Panc1 (cell line): ENCODE data around the gene ARFGAP2. TPM values are rescaled to one million over a fixed set of nuclear protein-coding genes. Genes with fewer than 3 reads are reported as not detected.

ENCODE experiments used
- ATAC-seq: fragments of 200-7000 bp; cut with Tn5 transposase; 2 replicates; pipeline ENCODE4 v1.9.1; 2020; ENCODE audit warnings: mild to moderate bottlenecking, moderate library complexity
- BruUV-seq: library from RNA; stranded (reverse); fragments of 400-500 nt; replicated peaks from 2 replicates; lab custom pipeline; 2021; lab: Mats Ljungman, UMichigan
- CTCF ChIA-PET: fragments of 300-600 bp; sonication (Branson Sonifier 250); formaldehyde crosslinking; loops from one replicate; lab custom pipeline; 2022; ENCODE audit warnings: antibody characterized with exemption; lab: Charles Lee
- POLR2A ChIA-PET: fragments of 300-600 bp; sonication (Branson Sonifier 250); formaldehyde crosslinking; loops from one replicate; lab custom pipeline; 2022; ENCODE audit warnings: antibody characterized with exemption; lab: Charles Lee
- DNase-seq: peaks from one replicate; pipeline ENCODE4 v3.0.0-alpha.2; 2010; ENCODE audit warnings: low read depth, low spot score
- H3K27ac ChIP-seq: 2 replicates; pipeline ENCODE4 v1.5.1; 2011; ENCODE audit warnings: mild to moderate bottlenecking, low read length, inconsistent platforms
- H3K27me3 ChIP-seq: fragments of 200-500 bp; sonication (Bioruptor generic); 2 replicates; pipeline ENCODE4 v1.6.0; 2014; ENCODE audit warnings: low read length, inconsistent platforms; ENCODE audit not compliant: control insufficient read depth, insufficient read depth
- H3K36me3 ChIP-seq: fragments of 200-500 bp; sonication (Bioruptor generic); 2 replicates; pipeline ENCODE4 v1.5.1; 2014; ENCODE audit warnings: inconsistent platforms, mild to moderate bottlenecking, low read length, moderate library complexity; ENCODE audit not compliant: control insufficient read depth, insufficient read depth
- H3K4me1 ChIP-seq: 2 replicates; pipeline ENCODE4 v1.5.1; 2011; ENCODE audit warnings: inconsistent platforms, mild to moderate bottlenecking, low read length, moderate library complexity; ENCODE audit not compliant: control insufficient read depth, insufficient read depth
- H3K4me3 ChIP-seq, 2 experiments: 2 replicates each; pipeline ENCODE4 v1.5.1; 2011 to 2012; ENCODE audit warnings: low read depth in 2 of 2, low read length in 2 of 2, mild to moderate bottlenecking in 2 of 2, inconsistent platforms in 1 of 2, moderate library complexity in 1 of 2
- H3K9me3 ChIP-seq: fragments of 200-500 bp; sonication (Bioruptor generic); 2 replicates; pipeline ENCODE4 v1.5.1; 2014; ENCODE audit warnings: low read depth, mild to moderate bottlenecking, inconsistent platforms, low read length, moderate library complexity; ENCODE audit not compliant: control insufficient read depth, insufficient read depth
- CTCF ChIP-seq: fragments of 450-650 bp; IDR thresholded peaks from 2 replicates; pipeline ENCODE4 v1.5.1; 2017; ENCODE audit warnings: mild to moderate bottlenecking
- POLR2AphosphoS5 ChIP-seq: IDR thresholded peaks from 2 replicates; pipeline ENCODE4 v1.6.1; 2012; ENCODE audit warnings: mild to moderate bottlenecking, low read depth, low read length, moderate library complexity
- REST ChIP-seq, 2 experiments: IDR thresholded peaks; 2 replicates each; pipeline ENCODE4 v1.6.1; 2011 to 2012; ENCODE audit warnings: low read depth in 2 of 2, control low read depth in 1 of 2, low read length in 1 of 2, mild to moderate bottlenecking in 1 of 2, moderate library complexity in 1 of 2; ENCODE audit not compliant: insufficient read depth in 1 of 2
- SIN3A ChIP-seq: IDR thresholded peaks from 2 replicates; pipeline ENCODE4 v1.6.1; 2012; ENCODE audit warnings: low read depth, mild to moderate bottlenecking, low read length, moderate library complexity, borderline replicate concordance; ENCODE audit not compliant: insufficient read depth
- TCF7L2 ChIP-seq: IDR thresholded peaks from 2 replicates; pipeline ENCODE4 v1.6.1; 2011; ENCODE audit warnings: mild to moderate bottlenecking, low read depth, low read length, inconsistent platforms
- in situ Hi-C: cut with HindIII; loops from 2 replicates; pipeline ENCODE4 v1.10.0; 2016; ENCODE audit warnings: low sequenced_read_pairs, low pct_unique_long_range_greater_than_20kb
- intact Hi-C: fragments of 100-400 bp; cut with micrococcal nuclease; formaldehyde crosslinking; loops from one replicate; pipeline ENCODE4 v1.10.0; 2022; ENCODE audit not compliant: unreplicated experiment
- total RNA-seq: library from RNA; stranded (reverse); gene quantifications from one replicate; pipeline ENCODE4 v1.2.1, GENCODE V29; 2021; ENCODE audit not compliant: unreplicated experiment

The ARFGAP2 gene
- total RNA-seq, 1 experiment from 2014 or later, result 61.4 TPM

- ChIA-PET CTCF (no interaction called here), POLR2A (no interaction called here)
- BruUV-seq, result no TSS peak
- in situ Hi-C loops (no loop called here), intact Hi-C loops (no loop called here)
- ATAC-seq (no peak), DNase-seq (no peak)
- H3K4me1 ChIP-seq, result no peaks in the 10 kb centered on the region
- no peak overlapping the region for H3K4me3 ChIP-seq
- no peaks in the 10 kb centered on the region for H3K36me3 ChIP-seq
- H3K27ac ChIP-seq, result no peak overlapping the region
- no peaks in the 10 kb centered on the region for H3K9me3 ChIP-seq
- H3K27me3 ChIP-seq, result no peaks in the 10 kb centered on the region
- TF ChIP-seq SIN3A, result no peak
- TF ChIP-seq REST (IDR thresholded peaks at IDR 0.05; ENCODE audit: insufficient read depth in 1 of 2, low read depth in 2 of 2, low read length in 1 of 2), result no peak
- TF ChIP-seq TCF7L2, result no peak
- no peak for TF ChIP-seq CTCF
- TF ChIP-seq POLR2AphosphoS5, result no peak
Observed at GRCh38 chr11:47136921-47137320, 39.8 kb downstream of the ARFGAP2 start.

GRCh38 chr11:47136327-47136726 is 40.4 kb downstream of the ARFGAP2 start:
- H3K4me3 ChIP-seq, result no peak overlapping the region
- no peaks in the 10 kb centered on the region for H3K9me3 ChIP-seq
- TF ChIP-seq SIN3A (no peak), CTCF (no peak), REST (IDR thresholded peaks at IDR 0.05; ENCODE audit: insufficient read depth in 1 of 2, low read depth in 2 of 2, low read length in 1 of 2) (no peak)
- no peaks in the 10 kb centered on the region for H3K36me3 ChIP-seq
- BruUV-seq, result no TSS peak
- DNase-seq, result no peak
- no peaks in the 10 kb centered on the region for H3K27me3 ChIP-seq
- CTCF ChIA-PET, result no interaction called here
- POLR2A ChIA-PET, result no interaction called here
- ATAC-seq, result no peak
- intact Hi-C loops (no loop called here), in situ Hi-C loops (no loop called here)
- no peak overlapping the region for H3K27ac ChIP-seq
- H3K4me1 ChIP-seq, result no peaks in the 10 kb centered on the region
